Gastroesophageal sphincter (tissue), 4 donors: ENCODE results near the gene MARVELD2. TPM values are rescaled to one million over a fixed set of nuclear protein-coding genes. Genes with fewer than 3 reads are reported as not detected.
"Not testable (repeated sequence)": the region's sequence is repeated elsewhere in the genome, so short reads cannot be mapped to it uniquely, and the experiment has no call there.

Experiments used
- ATAC-seq: fragments of 150-250 bp; one replicate; pipeline ENCODE4 v1.9.1; 2016; ENCODE audit warnings: mild to moderate bottlenecking, moderate library complexity
- H3K27ac ChIP-seq, 4 donors: fragments of 200-600 bp; sonication (generic) in 3 of 4; 1 replicate in 3 of 4; 2 replicates in 1 of 4; pipeline ENCODE4 v1.5.1; 2016 to 2019
- H3K27me3 ChIP-seq: fragments of 200-600 bp; sonication (generic); one replicate; pipeline ENCODE4 v1.5.1; 2019
- H3K36me3 ChIP-seq, 2 donors: fragments of 200-600 bp; sonication (generic); one replicate each; pipeline ENCODE4 v1.5.1; 2019; ENCODE audit warnings: control low read depth in 1 of 2
- H3K4me1 ChIP-seq, 3 donors: fragments of 200-600 bp; sonication (generic); 1 replicate in 2 of 3; 2 replicates in 1 of 3; pipeline ENCODE4 v1.5.1; 2016 to 2019; ENCODE audit warnings: control low read depth in 2 of 3
- H3K4me3 ChIP-seq, 2 donors: fragments of 200-600 bp; sonication (generic); one replicate each; pipeline ENCODE4 v1.5.1; 2019; ENCODE audit warnings: mild to moderate bottlenecking in 1 of 2, moderate library complexity in 1 of 2
- H3K9me3 ChIP-seq, 3 donors: fragments of 200-600 bp; sonication (generic); one replicate each; pipeline ENCODE4 v1.5.1; 2017 to 2019; ENCODE audit warnings: control low read depth in 2 of 3
- CTCF ChIP-seq, 4 experiments: fragments of 200-600 bp in 2 of 4; fragments of 450-650 bp in 2 of 4; sonication (generic) in 1 of 4; IDR thresholded peaks; one replicate each; pipeline ENCODE4 v1.5.1; 2017 to 2019; ENCODE audit warnings: antibody characterized with exemption in 4 of 4, mild to moderate bottlenecking in 2 of 4, moderate library complexity in 2 of 4
- EP300 ChIP-seq: sonication (generic); formaldehyde crosslinking; IDR thresholded peaks from one replicate; pipeline ENCODE4 v1.6.1; 2017; ENCODE audit warnings: antibody characterized with exemption, mild to moderate bottlenecking
- POLR2A ChIP-seq, 2 donors: fragments of 450-650 bp; IDR thresholded peaks; one replicate each; pipeline ENCODE4 v1.6.1; 2017; ENCODE audit warnings: antibody characterized with exemption in 2 of 2, mild to moderate bottlenecking in 2 of 2, moderate library complexity in 1 of 2
- POLR2AphosphoS5 ChIP-seq: sonication (generic); formaldehyde crosslinking; IDR thresholded peaks from one replicate; pipeline ENCODE4 v1.6.1; 2017; ENCODE audit warnings: antibody characterized with exemption
- WGBS, 2 donors: methylation state at CpG; one replicate each; pipeline ENCODE4 v1.1.5; 2018; ENCODE audit warnings: low coverage in 1 of 2; 5-methylcytosine and 5-hydroxymethylcytosine counted together
- total RNA-seq, 4 donors: library from RNA; depleted of rRNA; stranded (reverse); fragments of >200 nt; gene quantifications; one replicate each; pipeline ENCODE4 v1.1.0, GENCODE V29; 2016

MARVELD2 gene
- total RNA-seq, 4 donors from 2014 or later, result 0.81 to 6.3 (median 1.9) TPM

GRCh38 chr5:69451941-69452647 is 37.2 kb downstream of the MARVELD2 start:
- H3K4me3 ChIP-seq, result no peak overlapping the region
- no peaks in the 10 kb centered on the region for H3K4me1 ChIP-seq
- H3K9me3 ChIP-seq, result no peaks in the 10 kb centered on the region
- no peak for ATAC-seq
- H3K27me3 ChIP-seq, result no peaks in the 10 kb centered on the region
- no peak overlapping the region for H3K27ac ChIP-seq
- 48 to 53% methylated on average over 4 of the region's 4 CpGs for WGBS, 2 donors
- no peaks in the 10 kb centered on the region for H3K36me3 ChIP-seq
- no peak for TF ChIP-seq EP300
- no peak for TF ChIP-seq POLR2AphosphoS5
- TF ChIP-seq CTCF (IDR thresholded peaks at IDR 0.05), result no peak
- no peak for TF ChIP-seq POLR2A (IDR thresholded peaks at IDR 0.05)

- not testable (repeated sequence) for H3K9me3 ChIP-seq, H3K27me3 ChIP-seq, H3K36me3 ChIP-seq, H3K27ac ChIP-seq, H3K4me3 ChIP-seq, H3K4me1 ChIP-seq, ATAC-seq
- WGBS, 2 donors, result 76 to 94% methylated on average over 2 to 3 of the region's 3 CpGs
These were observed 38.6 kb downstream of the MARVELD2 start for GRCh38 chr5:69453487-69453886.

GRCh38 chr5:69454460-69455249 is 39.7 kb downstream of the MARVELD2 start:
- no peaks in the 10 kb centered on the region for H3K9me3 ChIP-seq

GRCh38 chr5:69455428-69455988 is 40.6 kb downstream of the MARVELD2 start:
- H3K27me3 ChIP-seq, H3K9me3 ChIP-seq, ATAC-seq, H3K4me1 ChIP-seq, H3K4me3 ChIP-seq, H3K27ac ChIP-seq, H3K36me3 ChIP-seq: not testable (repeated sequence)
- WGBS, 2 donors, result 82 to 85% methylated on average over 5 to 6 of the region's 7 CpGs

More at GRCh38 chr5:69454460-69455249, 39.7 kb downstream of the MARVELD2 start:
- WGBS, 2 donors, result 71 to 78% methylated on average over 5 to 8 of the region's 8 CpGs
- TF ChIP-seq EP300 (no peak), POLR2A (IDR thresholded peaks at IDR 0.05) (no peak), CTCF (IDR thresholded peaks at IDR 0.05) (no peak), POLR2AphosphoS5 (no peak)
- Histone ChIP-seq H3K4me1 (no peaks in the 10 kb centered on the region), H3K4me3 (no peak overlapping the region), H3K27me3 (no peaks in the 10 kb centered on the region), H3K27ac (no peak overlapping the region), H3K36me3 (no peaks in the 10 kb centered on the region)
- no peak for ATAC-seq

- TF ChIP-seq CTCF (IDR thresholded peaks at IDR 0.05) (no peak), POLR2AphosphoS5 (no peak), POLR2A (IDR thresholded peaks at IDR 0.05) (no peak), EP300 (no peak)
These were observed 47.3 kb downstream of the MARVELD2 start for GRCh38 chr5:69462170-69462569.

GRCh38 chr5:69466375-69466774 is 51.5 kb downstream of the MARVELD2 start:
- not testable (repeated sequence) for H3K4me3 ChIP-seq, H3K9me3 ChIP-seq, H3K27me3 ChIP-seq, H3K36me3 ChIP-seq, ATAC-seq, H3K4me1 ChIP-seq, H3K27ac ChIP-seq
- WGBS, 2 donors, result 100% methylated on average over 1 of the region's 3 CpGs

More at GRCh38 chr5:69462170-69462569, 47.3 kb downstream of the MARVELD2 start:
- H3K27ac ChIP-seq, result no peak overlapping the region
- no peaks in the 10 kb centered on the region for H3K36me3 ChIP-seq
- H3K27me3 ChIP-seq, result no peaks in the 10 kb centered on the region
- H3K4me3 ChIP-seq, result no peak overlapping the region
- no peak for ATAC-seq
- no peaks in the 10 kb centered on the region for H3K9me3 ChIP-seq
- no peaks in the 10 kb centered on the region for H3K4me1 ChIP-seq
- WGBS, 2 donors, result 100% methylated on average over 1 of the region's 1 CpG
